ENCODE measurements around the gene USP9X. TPM values are rescaled to one million over a fixed set of nuclear protein-coding genes. Genes with fewer than 3 reads are reported as not detected.

USP9X gene
- total and polyA plus RNA-seq, 2 donors (not counting 1 experiment from before 2014, with no cell fraction given): 54.0 to 161 TPM

DNA sequence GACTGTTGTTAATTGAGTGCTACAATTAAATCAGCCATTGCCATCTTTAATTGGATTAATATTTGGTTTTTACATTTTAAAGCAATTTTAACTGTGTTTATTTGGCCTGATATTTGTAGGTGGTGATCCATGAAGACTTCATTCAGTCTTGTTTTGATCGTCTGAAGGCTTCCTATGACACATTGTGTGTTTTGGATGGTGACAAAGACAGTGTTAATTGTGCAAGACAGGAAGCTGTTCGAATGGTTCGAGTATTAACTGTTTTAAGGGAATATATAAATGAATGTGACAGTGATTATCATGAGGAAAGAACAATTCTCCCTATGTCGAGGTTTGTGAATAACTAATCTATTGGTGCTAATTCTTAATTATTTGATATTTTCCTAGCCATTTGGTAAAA is 82.6 kb downstream of the USP9X start:
- Histone ChIP-seq H3K9me3 (ENCODE audit: control insufficient read depth, insufficient read depth, low read depth, low read length) (no peaks in the 10 kb centered on the region), H3K27me3 (ENCODE audit: control insufficient read depth, insufficient read depth, low read length) (no peaks in the 10 kb centered on the region), H3K4me3 (replicated peaks in 1 of 4; ENCODE audit: control extremely low read depth in 1 of 4, insufficient read depth in 1 of 4, low read depth in 3 of 4, low read length in 4 of 4) (no peak overlapping the region), H3K4me1 (ENCODE audit: control insufficient read depth, extremely low read depth, insufficient read depth, low read length) (no peaks in the 10 kb centered on the region), H3K4me2 (ENCODE audit: extremely low read depth, insufficient read depth, low read length) (no peak overlapping the region), H4K20me1 (ENCODE audit: control insufficient read depth, extremely low read depth, insufficient read depth, low read length) (no peaks in the 10 kb centered on the region), H3K9ac (ENCODE audit: insufficient read depth, low read length) (no peak overlapping the region), H2AFZ (ENCODE audit: low read length) (no peak overlapping the region), H3K79me2 (ENCODE audit: control insufficient read depth, insufficient read depth, low read length) (no peaks in the 10 kb centered on the region), H3K36me3 (ENCODE audit: control insufficient read depth, insufficient read depth, low read length) (peaks cover 2% of the 10 kb centered on the region), H3K27ac (ENCODE audit: insufficient read depth, low read length) (no peak overlapping the region)
- DNase-seq (ENCODE audit: low read depth in 2 of 2): no peak
- TF ChIP-seq, protein P1, sequence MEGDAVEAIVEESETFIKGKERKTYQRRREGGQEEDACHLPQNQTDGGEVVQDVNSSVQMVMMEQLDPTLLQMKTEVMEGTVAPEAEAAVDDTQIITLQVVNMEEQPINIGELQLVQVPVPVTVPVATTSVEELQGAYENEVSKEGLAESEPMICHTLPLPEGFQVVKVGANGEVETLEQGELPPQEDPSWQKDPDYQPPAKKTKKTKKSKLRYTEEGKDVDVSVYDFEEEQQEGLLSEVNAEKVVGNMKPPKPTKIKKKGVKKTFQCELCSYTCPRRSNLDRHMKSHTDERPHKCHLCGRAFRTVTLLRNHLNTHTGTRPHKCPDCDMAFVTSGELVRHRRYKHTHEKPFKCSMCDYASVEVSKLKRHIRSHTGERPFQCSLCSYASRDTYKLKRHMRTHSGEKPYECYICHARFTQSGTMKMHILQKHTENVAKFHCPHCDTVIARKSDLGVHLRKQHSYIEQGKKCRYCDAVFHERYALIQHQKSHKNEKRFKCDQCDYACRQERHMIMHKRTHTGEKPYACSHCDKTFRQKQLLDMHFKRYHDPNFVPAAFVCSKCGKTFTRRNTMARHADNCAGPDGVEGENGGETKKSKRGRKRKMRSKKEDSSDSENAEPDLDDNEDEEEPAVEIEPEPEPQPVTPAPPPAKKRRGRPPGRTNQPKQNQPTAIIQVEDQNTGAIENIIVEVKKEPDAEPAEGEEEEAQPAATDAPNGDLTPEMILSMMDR (conservative IDR thresholded peaks at IDR 0.05 in 1 of 2, IDR thresholded peaks at IDR 0.05 in 1 of 2; ENCODE audit: low read depth in 1 of 2, low read length in 2 of 2): no peak
- TF ChIP-seq EZH2 (IDR thresholded peaks at IDR 0.05; ENCODE audit: low read length, missing control alignments): no peak

DNA sequence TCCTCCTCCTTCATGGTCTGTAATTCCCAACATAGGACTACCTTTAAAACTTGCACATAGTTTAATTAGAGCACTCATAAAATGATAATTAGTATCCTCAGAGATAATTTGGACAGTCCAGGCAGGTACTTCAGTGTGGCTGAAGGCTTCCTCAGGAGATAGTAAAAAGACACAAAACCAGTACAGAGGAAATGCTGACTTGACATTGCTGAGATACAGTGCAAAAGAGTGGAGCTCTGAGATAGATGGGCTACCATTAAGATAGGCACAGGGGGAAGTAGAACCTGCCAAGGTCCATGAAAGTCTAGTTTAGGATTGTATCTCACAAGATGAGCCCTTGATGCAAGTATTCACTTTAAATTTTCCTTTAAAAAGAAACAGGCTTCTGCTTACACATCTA is 91.0 kb downstream of the USP9X start:
- Histone ChIP-seq H2AFZ (ENCODE audit: low read length) (no peak overlapping the region), H4K20me1 (ENCODE audit: control insufficient read depth, extremely low read depth, insufficient read depth, low read length) (no peaks in the 10 kb centered on the region), H3K4me1 (ENCODE audit: control insufficient read depth, extremely low read depth, insufficient read depth, low read length) (no peaks in the 10 kb centered on the region), H3K27ac (ENCODE audit: insufficient read depth, low read length) (no peak overlapping the region), H3K36me3 (ENCODE audit: control insufficient read depth, insufficient read depth, low read length) (peaks cover 2% of the 10 kb centered on the region), H3K79me2 (ENCODE audit: control insufficient read depth, insufficient read depth, low read length) (no peaks in the 10 kb centered on the region), H3K9me3 (ENCODE audit: control insufficient read depth, insufficient read depth, low read depth, low read length) (no peaks in the 10 kb centered on the region), H3K9ac (ENCODE audit: insufficient read depth, low read length) (no peak overlapping the region), H3K4me3 (replicated peaks in 1 of 4; ENCODE audit: control extremely low read depth in 1 of 4, insufficient read depth in 1 of 4, low read depth in 3 of 4, low read length in 4 of 4) (no peak overlapping the region), H3K4me2 (ENCODE audit: extremely low read depth, insufficient read depth, low read length) (no peak overlapping the region), H3K27me3 (ENCODE audit: control insufficient read depth, insufficient read depth, low read length) (no peaks in the 10 kb centered on the region)
- DNase-seq (ENCODE audit: low read depth in 2 of 2): no peak
- TF ChIP-seq, protein P1 (conservative IDR thresholded peaks at IDR 0.05 in 1 of 2, IDR thresholded peaks at IDR 0.05 in 1 of 2; ENCODE audit: low read depth in 1 of 2, low read length in 2 of 2): no peak
- TF ChIP-seq EZH2 (IDR thresholded peaks at IDR 0.05; ENCODE audit: low read length, missing control alignments): no peak

GRCh38 chrX:41177297-41177696 is 92.1 kb downstream of the USP9X start:
- Histone ChIP-seq H3K79me2 (ENCODE audit: control insufficient read depth, insufficient read depth, low read length) (no peaks in the 10 kb centered on the region), H3K4me2 (ENCODE audit: extremely low read depth, insufficient read depth, low read length) (no peak overlapping the region), H3K4me3 (replicated peaks in 1 of 4; ENCODE audit: control extremely low read depth in 1 of 4, insufficient read depth in 1 of 4, low read depth in 3 of 4, low read length in 4 of 4) (no peak overlapping the region), H3K36me3 (ENCODE audit: control insufficient read depth, insufficient read depth, low read length) (peaks cover 1% of the 10 kb centered on the region), H3K9ac (ENCODE audit: insufficient read depth, low read length) (no peak overlapping the region), H3K4me1 (ENCODE audit: control insufficient read depth, extremely low read depth, insufficient read depth, low read length) (no peaks in the 10 kb centered on the region), H2AFZ (ENCODE audit: low read length) (no peak overlapping the region), H4K20me1 (ENCODE audit: control insufficient read depth, extremely low read depth, insufficient read depth, low read length) (no peaks in the 10 kb centered on the region), H3K9me3 (ENCODE audit: control insufficient read depth, insufficient read depth, low read depth, low read length) (no peaks in the 10 kb centered on the region), H3K27me3 (ENCODE audit: control insufficient read depth, insufficient read depth, low read length) (no peaks in the 10 kb centered on the region), H3K27ac (ENCODE audit: insufficient read depth, low read length) (no peak overlapping the region)
- TF ChIP-seq EZH2 (IDR thresholded peaks at IDR 0.05; ENCODE audit: low read length, missing control alignments): no peak
- TF ChIP-seq, protein P1 (conservative IDR thresholded peaks at IDR 0.05 in 1 of 2, IDR thresholded peaks at IDR 0.05 in 1 of 2; ENCODE audit: low read depth in 1 of 2, low read length in 2 of 2): no peak
- no peak for DNase-seq (ENCODE audit: low read depth in 2 of 2)

All from fibroblast of lung (primary cell).